Sigmoid colon (tissue), 7 donors: Measurements from ENCODE around the gene MEF2A. TPM values are rescaled to one million over a fixed set of nuclear protein-coding genes. Genes with fewer than 3 reads are reported as not detected.

Experiments used
- DNase-seq: peaks from one replicate; pipeline ENCODE4 v3.0.0-alpha.2; 2019
- H3K27ac ChIP-seq, 4 donors: fragments of 200-600 bp; sonication (generic); one replicate each; pipeline ENCODE4 v1.5.1; 2016 to 2019; ENCODE audit warnings: mild to moderate bottlenecking in 1 of 4
- H3K27me3 ChIP-seq, 3 donors: fragments of 200-600 bp; sonication (generic); one replicate each; pipeline ENCODE4 v1.5.1; 2019; ENCODE audit warnings: mild to moderate bottlenecking in 1 of 3
- H3K36me3 ChIP-seq, 4 donors: fragments of 200-600 bp; sonication (generic); one replicate each; pipeline ENCODE4 v1.5.1; 2016 to 2019
- H3K4me1 ChIP-seq, 4 donors: fragments of 200-600 bp; sonication (generic); one replicate each; pipeline ENCODE4 v1.5.1; 2017 to 2019
- H3K4me3 ChIP-seq, 4 donors: fragments of 200-600 bp; sonication (generic); one replicate each; pipeline ENCODE4 v1.5.1; 2017 to 2019; ENCODE audit warnings: mild to moderate bottlenecking in 2 of 4, moderate library complexity in 1 of 4
- H3K9me3 ChIP-seq, 4 donors: fragments of 200-600 bp in 3 of 4; sonication (generic) in 3 of 4; one replicate each; pipeline versions ENCODE4 v1.5.1 to v1.6.1; 2013 to 2019
- CTCF ChIP-seq, 4 experiments: fragments of 450-650 bp in 3 of 4; fragments of 200-600 bp in 1 of 4; IDR thresholded peaks; one replicate each; pipeline ENCODE4 v1.5.1; 2016 to 2019; ENCODE audit warnings: antibody characterized with exemption in 4 of 4, mild to moderate bottlenecking in 3 of 4, moderate library complexity in 2 of 4
- EP300 ChIP-seq, 4 donors: sonication (generic); formaldehyde crosslinking; IDR thresholded peaks; one replicate each; pipeline ENCODE4 v1.6.1; 2017; ENCODE audit warnings: antibody characterized with exemption in 4 of 4
- POLR2A ChIP-seq, 2 donors: fragments of 450-650 bp; IDR thresholded peaks; one replicate each; pipeline ENCODE4 v1.6.1; 2016; ENCODE audit warnings: antibody characterized with exemption in 2 of 2, mild to moderate bottlenecking in 2 of 2, moderate library complexity in 2 of 2
- POLR2AphosphoS5 ChIP-seq, 4 donors: sonication (generic); formaldehyde crosslinking; IDR thresholded peaks; one replicate each; pipeline ENCODE4 v1.6.1; 2017; ENCODE audit warnings: antibody characterized with exemption in 4 of 4
- whole genome bisulfite sequencing, 2 donors: extraction: QIAGEN DNeasy Blood & Tissue Kit; methylation state at CpG; one replicate each; pipeline ENCODE4 v1.1.7; 2013; 5-methylcytosine and 5-hydroxymethylcytosine counted together
- intact Hi-C: fragments of 100-400 bp; cut with DNase I; formaldehyde crosslinking; loops from one replicate; pipeline ENCODE4 v1.15.1; 2023
- polyA plus RNA-seq, 3 donors: library from polyadenylated mRNA; stranded (reverse); fragments of 200-250 nt; gene quantifications; one replicate each; pipeline ENCODE4 v1.2.3, GENCODE V29; 2013
- total RNA-seq, 4 donors: library from RNA; depleted of rRNA; stranded (reverse); fragments of >200 nt; gene quantifications; one replicate each; pipeline ENCODE4 v1.1.0, GENCODE V29; 2016
- donor health status: healthy with polysubstance abuse.
- donor health status: Bipolar disorder and iron deficiency.
- donor health status: healthy.

MEF2A gene
- total and polyA plus RNA-seq, 7 donors = 11.6 to 123 (median 78.8) TPM

GRCh38 chr15:99673111-99673510 lies 107.3 kb downstream of the MEF2A start:
- peaks cover 7 to 38% (median 12%) of the 10 kb centered on the region in 4 donors for H3K36me3 ChIP-seq
- intact Hi-C loops = loop anchor here (5.0 kb wide), 1 partner anchor 106 kb away; the partner anchor contains the start of gene MEF2A
- 97 to 99% methylated on average over 1 of the region's 1 CpG for WGBS, 2 donors

GRCh38 chr15:99674279-99674678 lies 108.5 kb downstream of the MEF2A start:
- peaks cover 7 to 49% (median 12%) of the 10 kb centered on the region in 4 donors for H3K36me3 ChIP-seq
- intact Hi-C loops = loop anchor here (5.0 kb wide), 1 partner anchor 107 kb away; the partner anchor contains the start of gene MEF2A
- WGBS, 2 donors = 90% methylated on average over 2 of the region's 2 CpGs

More at GRCh38 chr15:99673111-99673510, 107.3 kb downstream of the MEF2A start:
- TF ChIP-seq POLR2AphosphoS5 (IDR thresholded peaks at IDR 0.05) (no peak), CTCF (IDR thresholded peaks at IDR 0.05) (no peak), POLR2A (IDR thresholded peaks at IDR 0.05) (no peak), EP300 (IDR thresholded peaks at IDR 0.05) (no peak)
- H3K9me3 ChIP-seq = no peaks in the 10 kb centered on the region
- no peak overlapping the region for H3K27ac ChIP-seq
- H3K27me3 ChIP-seq = no peaks in the 10 kb centered on the region
- peaks cover 0 to 26% (median 20%) of the 10 kb centered on the region in 4 donors for H3K4me1 ChIP-seq
- DNase-seq = no peak
- no peak overlapping the region for H3K4me3 ChIP-seq

GRCh38 chr15:99677540-99678134 lies 111.9 kb downstream of the MEF2A start:
- Histone ChIP-seq H3K36me3 (peaks cover 7 to 56% (median 12%) of the 10 kb centered on the region in 4 donors), H3K27ac (peak overlapping the region in 2 of 4 donors; percentile 47 to 64), H3K4me3 (no peak overlapping the region), H3K9me3 (no peaks in the 10 kb centered on the region), H3K27me3 (no peaks in the 10 kb centered on the region), H3K4me1 (peaks cover 0 to 27% (median 13%) of the 10 kb centered on the region in 4 donors)
- no peak for DNase-seq
- TF ChIP-seq CTCF (IDR thresholded peaks at IDR 0.05) (no peak), POLR2A (IDR thresholded peaks at IDR 0.05) (no peak), POLR2AphosphoS5 (IDR thresholded peaks at IDR 0.05) (no peak), EP300 (IDR thresholded peaks at IDR 0.05) (no peak)
- intact Hi-C loops = loop anchor here (5.0 kb wide), 1 partner anchor 50 kb away; no protein-coding TSS in a partner anchor
- WGBS, 2 donors = 73 to 84% methylated on average over 4 of the region's 4 CpGs

More at GRCh38 chr15:99674279-99674678, 108.5 kb downstream of the MEF2A start:
- no peak overlapping the region for H3K4me3 ChIP-seq
- H3K4me1 ChIP-seq = peaks cover 0 to 15% (median 9%) of the 10 kb centered on the region in 4 donors
- H3K27ac ChIP-seq = no peak overlapping the region
- no peak for TF ChIP-seq EP300 (IDR thresholded peaks at IDR 0.05)
- H3K9me3 ChIP-seq = no peaks in the 10 kb centered on the region
- DNase-seq = no peak
- no peaks in the 10 kb centered on the region for H3K27me3 ChIP-seq

GRCh38 chr15:99680276-99680675 lies 114.5 kb downstream of the MEF2A start:
- no peak overlapping the region for H3K4me3 ChIP-seq
- no peak for DNase-seq
- H3K9me3 ChIP-seq = no peaks in the 10 kb centered on the region
- no peak for TF ChIP-seq POLR2A (IDR thresholded peaks at IDR 0.05)
- no peak for TF ChIP-seq POLR2AphosphoS5 (IDR thresholded peaks at IDR 0.05)
- TF ChIP-seq EP300 (IDR thresholded peaks at IDR 0.05) = no peak
- TF ChIP-seq CTCF (IDR thresholded peaks at IDR 0.05) = no peak
- H3K4me1 ChIP-seq = peaks cover 0 to 29% (median 14%) of the 10 kb centered on the region in 4 donors
- peak overlapping the region in 2 of 4 donors; percentile 58 to 64 for H3K27ac ChIP-seq
- no peaks in the 10 kb centered on the region for H3K27me3 ChIP-seq
- intact Hi-C loops = no loop called here
- H3K36me3 ChIP-seq = peaks cover 2 to 48% (median 4%) of the 10 kb centered on the region in 4 donors

GRCh38 chr15:99681990-99682389 lies 116.2 kb downstream of the MEF2A start:
- H3K4me1 ChIP-seq = peaks cover 0 to 29% (median 14%) of the 10 kb centered on the region in 4 donors
- peaks cover 0 to 32% (median 0%) of the 10 kb centered on the region in 4 donors for H3K36me3 ChIP-seq
- H3K4me3 ChIP-seq = no peak overlapping the region
- peaks cover 0 to 3% (median 0%) of the 10 kb centered on the region in 4 donors for H3K9me3 ChIP-seq
- peak overlapping the region in 2 of 4 donors; percentile 58 to 64 for H3K27ac ChIP-seq
- H3K27me3 ChIP-seq = no peaks in the 10 kb centered on the region
- no peak for TF ChIP-seq EP300 (IDR thresholded peaks at IDR 0.05)
- TF ChIP-seq CTCF (IDR thresholded peaks at IDR 0.05) = no peak
- no peak for TF ChIP-seq POLR2A (IDR thresholded peaks at IDR 0.05)
- TF ChIP-seq POLR2AphosphoS5 (IDR thresholded peaks at IDR 0.05) = no peak
- intact Hi-C loops = no loop called here
- no peak for DNase-seq
- WGBS, 2 donors = 88 to 96% methylated on average over 1 of the region's 1 CpG
